Breast epithelium (tissue), 3 donors: ENCODE results near the gene MRPL11. TPM values are rescaled to one million over a fixed set of nuclear protein-coding genes. Genes with fewer than 3 reads are reported as not detected.

Experiments used
- total RNA-seq, 3 donors: library from RNA; depleted of rRNA; stranded (reverse); fragments of >200 nt; gene quantifications; one replicate each; pipeline ENCODE4 v1.1.0, GENCODE V29; 2016

Gene MRPL11
- total RNA-seq, 3 donors from 2014 or later: 33.1 to 42.3 (median 36.8) TPM

Other genes with a start within 250 kb of the MRPL11 start
- 10 to 100 TPM; 13.2 to 15.4 (median 14.1) TPM for gene KLC2, start 181.1 kb downstream of the MRPL11 start, total RNA-seq
- gene RAB1B, start 170.2 kb downstream of the MRPL11 start, total RNA-seq: 10 to 100 TPM; 87.2 to 99.4 (median 98.2) TPM
- gene CNIH2, start 160.7 kb downstream of the MRPL11 start, total RNA-seq: under 1 TPM in 1 of 3 donors, not detected in 2; 0.48 TPM
- gene YIF1A, start 149.7 kb downstream of the MRPL11 start, total RNA-seq: 10 to 100 TPM; 56.8 to 61.4 (median 57.7) TPM
- 1 to 10 TPM in 1 of 3 donors, under 1 TPM in 2; 0.16 to 1.6 (median 0.33) TPM for gene TMEM151A, start 147.0 kb downstream of the MRPL11 start, total RNA-seq
- 10 to 100 TPM; 17.3 to 69.1 (median 24.9) TPM for gene CD248, start 121.8 kb downstream of the MRPL11 start, total RNA-seq
- 1 to 10 TPM; 3.2 to 6.6 (median 5.2) TPM for gene RIN1, start 102.4 kb downstream of the MRPL11 start, total RNA-seq
- 10 to 100 TPM; 52.0 to 61.6 (median 54.3) TPM for gene BRMS1, start 93.7 kb downstream of the MRPL11 start, total RNA-seq
- 10 to 100 TPM; 20.0 to 35.4 (median 30.1) TPM for gene B4GAT1, start 91.2 kb downstream of the MRPL11 start, total RNA-seq
- gene SLC29A2, start 67.1 kb downstream of the MRPL11 start, total RNA-seq: 1 to 10 TPM; 4.9 to 7.5 (median 6.4) TPM
- not detected for gene NPAS4, start 17.8 kb downstream of the MRPL11 start, total RNA-seq
- 10 to 100 TPM; 16.0 to 20.0 (median 18.6) TPM for gene PELI3, start 28.1 kb upstream of the MRPL11 start, total RNA-seq
- gene DPP3, start 41.6 kb upstream of the MRPL11 start, total RNA-seq: 10 to 100 TPM; 16.5 to 24.3 (median 16.7) TPM
- 10 to 100 TPM; 51.5 to 79.5 (median 63.8) TPM for gene BBS1, start 71.8 kb upstream of the MRPL11 start, total RNA-seq
- 10 to 100 TPM; 12.9 to 20.0 (median 14.1) TPM for gene ZDHHC24, start 107.2 kb upstream of the MRPL11 start, total RNA-seq
- gene ACTN3, start 108.1 kb upstream of the MRPL11 start, total RNA-seq: under 1 TPM in 2 of 3 donors, not detected in 1; under 0.01 to 0.16 TPM
- 100 to 1,000 TPM in 2 of 3 donors, 10 to 100 TPM in 1; 98.6 to 149 (median 116) TPM for gene CTSF, start 129.8 kb upstream of the MRPL11 start, total RNA-seq
- under 1 TPM in 1 of 3 donors, not detected in 2; 0.15 TPM for gene CCDC87, start 154.2 kb upstream of the MRPL11 start, total RNA-seq
- gene CCS, start 154.3 kb upstream of the MRPL11 start, total RNA-seq: 10 to 100 TPM; 27.5 to 44.2 (median 33.1) TPM
- 10 to 100 TPM; 42.6 to 55.0 (median 54.6) TPM for gene RBM14, start 177.8 kb upstream of the MRPL11 start, total RNA-seq
- 10 to 100 TPM; 73.9 to 98.3 (median 81.0) TPM for gene RBM4, start 199.9 kb upstream of the MRPL11 start, total RNA-seq
- gene RBM4B, start 239.0 kb upstream of the MRPL11 start, total RNA-seq: 10 to 100 TPM; 14.9 to 43.8 (median 25.9) TPM